K562 (cell line): ENCODE results near the gene SLMAP. TPM values are rescaled to one million over a fixed set of nuclear protein-coding genes. Genes with fewer than 3 reads are reported as not detected.

Experiments used
- ATAC-seq: fragments of 200-7000 bp; cut with Tn5 transposase; 3 replicates; pipeline ENCODE4 v1.9.1; 2020; ENCODE audit warnings: moderate library complexity
- BruUV-seq: library from RNA; stranded (reverse); fragments of 400-500 nt; replicated peaks from 2 replicates; lab custom pipeline; 2021; lab: Mats Ljungman, UMichigan
- CTCF ChIA-PET: fragments of 300-600 bp; formaldehyde crosslinking; extraction: SDS; loops from one replicate; lab custom pipeline; 2021; ENCODE audit warnings: low intra/inter-chr PET ratio; lab: Yijun Ruan, JAX
- POLR2A ChIA-PET: fragments of 300-600, 350-650 bp; sonication (Branson Sonifier 250); formaldehyde crosslinking; extraction: SDS; loops from one replicate; lab custom pipeline; 2021; ENCODE audit warnings: antibody characterized with exemption, inconsistent platforms; lab: Yijun Ruan, JAX
- DNase-seq, 4 experiments: peaks; one replicate each; pipeline versions ENCODE4 v3.0.0 to v3.0.0-alpha.2; 2011 to 2018; ENCODE audit warnings: low spot score in 3 of 4, mixed read lengths in 3 of 4; ENCODE audit errors: extremely low read depth in 1 of 4
- FAIRE-seq: peaks from 2 replicates; lab custom pipeline; 2011; peaks lifted over from hg19 to GRCh38; lab: Jason Lieb, UNC
- H2AFZ ChIP-seq: 2 replicates; pipeline ENCODE4 v1.6.0; 2011; ENCODE audit warnings: low read depth, low read length, control low read depth, inconsistent platforms
- H3K27ac ChIP-seq: fragments of 200-600 bp; 3 replicates; pipeline ENCODE4 v1.8.0; 2011; ENCODE audit warnings: low read depth, mild to moderate bottlenecking, control low read depth, inconsistent platforms, low read length, moderate library complexity, mixed read lengths; ENCODE audit errors: extremely low read depth
- H3K27me3 ChIP-seq, 2 experiments: fragments of 300-600 bp in 1 of 2; 2 replicates in 1 of 2; 3 replicates in 1 of 2; pipeline versions ENCODE4 v1.6.0 to v1.8.0; 2011; ENCODE audit warnings: inconsistent platforms in 2 of 2, low read length in 2 of 2, mild to moderate bottlenecking in 1 of 2, mixed read lengths in 1 of 2, moderate library complexity in 1 of 2; ENCODE audit not compliant: control insufficient read depth in 2 of 2, insufficient read depth in 2 of 2
- H3K36me3 ChIP-seq: fragments of 300-600 bp; 3 replicates; pipeline ENCODE4 v1.8.0; 2011; ENCODE audit warnings: mild to moderate bottlenecking, low read length, inconsistent platforms; ENCODE audit not compliant: control insufficient read depth, insufficient read depth
- H3K4me1 ChIP-seq, 2 experiments: fragments of 200-600 bp in 1 of 2; replicated peaks in 1 of 2; 2 replicates in 1 of 2; 3 replicates in 1 of 2; pipeline versions ENCODE4 v1.5.1 to v1.8.0; 2011; ENCODE audit warnings: inconsistent platforms in 2 of 2, low read length in 2 of 2, mild to moderate bottlenecking in 1 of 2, mixed read lengths in 1 of 2, moderate library complexity in 1 of 2; ENCODE audit not compliant: control insufficient read depth in 2 of 2, insufficient read depth in 2 of 2
- H3K4me2 ChIP-seq: 2 replicates; pipeline ENCODE4 v1.6.1; 2011; ENCODE audit warnings: low read length, control low read depth, inconsistent platforms, mixed read lengths; ENCODE audit not compliant: insufficient read depth
- H3K4me3 ChIP-seq: fragments of 200-600 bp; sonication (generic), shearing (Covaris generic); 2 replicates; pipeline ENCODE4 v1.5.1; 2016; ENCODE audit warnings: control low read depth, inconsistent platforms
- H3K79me2 ChIP-seq: fragments of 200-600 bp; 3 replicates; pipeline ENCODE4 v1.8.0; 2011; ENCODE audit warnings: low read length, inconsistent platforms; ENCODE audit not compliant: control insufficient read depth, insufficient read depth
- H3K9ac ChIP-seq, 2 experiments: 2 replicates each; pipeline versions ENCODE4 v1.6.0 to v1.6.1; 2011; ENCODE audit warnings: low read depth in 2 of 2, low read length in 2 of 2, control low read depth in 1 of 2, inconsistent platforms in 1 of 2, mild to moderate bottlenecking in 1 of 2, mixed read lengths in 1 of 2; ENCODE audit not compliant: insufficient read depth in 1 of 2
- H3K9me1 ChIP-seq: one replicate; pipeline ENCODE4 v1.6.0; 2011; ENCODE audit warnings: inconsistent platforms, mild to moderate bottlenecking, low read length, moderate library complexity; ENCODE audit not compliant: control insufficient read depth, insufficient read depth
- H3K9me3 ChIP-seq: replicated peaks from 2 replicates; pipeline ENCODE4 v1.5.1; 2011; ENCODE audit warnings: low read depth, low read length, inconsistent platforms; ENCODE audit not compliant: control insufficient read depth, insufficient read depth
- H4K20me1 ChIP-seq: replicated peaks from 2 replicates; pipeline ENCODE4 v1.6.1; 2011; ENCODE audit warnings: low read length, inconsistent platforms, mixed read lengths; ENCODE audit not compliant: control insufficient read depth, insufficient read depth
- BDP1 ChIP-seq: IDR thresholded peaks from 3 replicates; pipeline ENCODE4 v1.6.1; 2011; ENCODE audit not compliant: insufficient read length, insufficient read depth
- FOS ChIP-seq: IDR thresholded peaks from 3 replicates; pipeline ENCODE4 v1.6.1; 2011; ENCODE audit not compliant: insufficient read length; ENCODE audit errors: extremely low read depth
- FOXJ2 ChIP-seq: fragments of 200-800 bp; sonication (Bioruptor generic); IDR thresholded peaks from 2 replicates; pipeline ENCODE4 v1.6.1; 2016; ENCODE audit warnings: missing genetic modification characterization, missing compliant biosample characterization
- GTF2F1 ChIP-seq: IDR thresholded peaks from 2 replicates; pipeline ENCODE4 v1.6.1; 2011; ENCODE audit warnings: low read depth, low read length, improper control_type of control experiment
- HDAC8 ChIP-seq: fragments of 450-650 bp; IDR thresholded peaks from 2 replicates; pipeline ENCODE4 v1.6.1; 2016; ENCODE audit warnings: mild to moderate bottlenecking, missing genetic modification characterization, moderate library complexity, missing compliant biosample characterization
- MECOM ChIP-seq: fragments of 250-450 bp; sonication (Bioruptor Pico); IDR thresholded peaks from 2 replicates; pipeline ENCODE4 v1.8.0; 2022; ENCODE audit warnings: inconsistent platforms
- MED1 ChIP-seq: sonication (generic); formaldehyde crosslinking; IDR thresholded peaks from 2 replicates; pipeline ENCODE4 v1.8.1; 2023; ENCODE audit warnings: missing genetic modification reagents, borderline replicate concordance
- MIER1 ChIP-seq: fragments of 450-650 bp; IDR thresholded peaks from 2 replicates; pipeline ENCODE4 v1.6.1; 2016; ENCODE audit warnings: antibody characterized with exemption, mild to moderate bottlenecking, low read depth
- MTA3 ChIP-seq: fragments of 450-650 bp; formaldehyde crosslinking; IDR thresholded peaks from 2 replicates; pipeline ENCODE4 v1.6.1; 2017; ENCODE audit warnings: mild to moderate bottlenecking, borderline replicate concordance
- NBN ChIP-seq: fragments of 450-650 bp; IDR thresholded peaks from 2 replicates; pipeline ENCODE4 v1.6.1; 2016; ENCODE audit warnings: low read depth, mild to moderate bottlenecking
- NFYB ChIP-seq: IDR thresholded peaks from 2 replicates; pipeline ENCODE4 v1.6.1; 2011; ENCODE audit warnings: mild to moderate bottlenecking, moderate library complexity; ENCODE audit not compliant: insufficient read length; ENCODE audit errors: extremely low read depth
- RBM15 ChIP-seq: fragments of 200-400 bp; formaldehyde crosslinking; IDR thresholded peaks from 2 replicates; pipeline ENCODE4 v1.6.1; 2018; ENCODE audit warnings: mild to moderate bottlenecking, low read length, moderate library complexity; ENCODE audit not compliant: insufficient read depth
- SETDB1 ChIP-seq: IDR thresholded peaks from one replicate; pipeline ENCODE4 v1.6.1; 2012; ENCODE audit warnings: low read length, control low read depth, inconsistent platforms
- SMARCB1 ChIP-seq: IDR thresholded peaks from 2 replicates; pipeline ENCODE4 v1.6.1; 2011; ENCODE audit warnings: improper control_type of control experiment, low read depth; ENCODE audit not compliant: insufficient read length
- SMARCC2 ChIP-seq: fragments of 450-650 bp; IDR thresholded peaks from 2 replicates; pipeline ENCODE4 v1.6.1; 2017; ENCODE audit warnings: antibody characterized with exemption, moderate library complexity, mild to moderate bottlenecking, low read depth
- TCF3 ChIP-seq: sonication (generic); formaldehyde crosslinking; IDR thresholded peaks from 2 replicates; pipeline ENCODE4 v1.4.0; 2020; ENCODE audit warnings: mild to moderate bottlenecking, missing genetic modification reagents
- XRCC3 ChIP-seq: fragments of 450-650 bp; IDR thresholded peaks from 2 replicates; pipeline ENCODE4 v1.6.1; 2017; ENCODE audit warnings: mild to moderate bottlenecking, moderate library complexity
- ZNF121 ChIP-seq: sonication (generic); formaldehyde crosslinking; conservative IDR thresholded peaks from 2 replicates; pipeline ENCODE4 v1.8.0; 2022; ENCODE audit warnings: missing genetic modification reagents
- ZNF124 ChIP-seq: sonication (generic); formaldehyde crosslinking; IDR thresholded peaks from 2 replicates; pipeline ENCODE4 v1.8.1; 2022; ENCODE audit warnings: missing genetic modification reagents
- ZNF23 ChIP-seq: fragments of 250-450 bp; sonication (Bioruptor Pico); IDR thresholded peaks from 2 replicates; pipeline ENCODE4 v1.4.0; 2020; ENCODE audit warnings: mild to moderate bottlenecking
- ZNF239 ChIP-seq: fragments of 250-450 bp; sonication (Bioruptor Pico); IDR thresholded peaks from 2 replicates; pipeline ENCODE4 v1.4.0; 2020; ENCODE audit warnings: mild to moderate bottlenecking
- ZNF316 ChIP-seq: fragments of 450-650 bp; IDR thresholded peaks from 2 replicates; pipeline ENCODE4 v1.6.1; 2016
- ZNF41 ChIP-seq: fragments of 250-450 bp; sonication (Bioruptor Pico); conservative IDR thresholded peaks from 2 replicates; pipeline ENCODE4 v1.4.0; 2020; ENCODE audit warnings: mild to moderate bottlenecking
- ZNF76 ChIP-seq: fragments of 250-450 bp; sonication (Bioruptor Pico); IDR thresholded peaks from 2 replicates; pipeline ENCODE4 v1.4.0; 2020; ENCODE audit warnings: mild to moderate bottlenecking, moderate library complexity, borderline replicate concordance
- WGBS: fragments of 100-300 bp; shearing (Covaris generic); methylation state at CpG from one replicate; pipeline ENCODE4 v1.1.6; 2016; ENCODE audit warnings: low coverage, mixed read lengths; ENCODE audit not compliant: insufficient coverage; ENCODE audit errors: missing lambda C conversion rate; 5-methylcytosine and 5-hydroxymethylcytosine counted together
- in situ Hi-C: fragments of 300-500 bp; cut with MboI; formaldehyde crosslinking; loops from 4 replicates; pipeline ENCODE4 v1.15.0; 2018; ENCODE audit warnings: inconsistent platforms, mixed read lengths
- intact Hi-C: fragments of 100-400 bp; cut with micrococcal nuclease; formaldehyde crosslinking; loops from 2 replicates; pipeline ENCODE4 v1.14.2; 2022
- polyA plus RNA-seq, 8 experiments: library from polyadenylated mRNA; depleted of rRNA in 4 of 8; stranded (reverse) in 5 of 8; unstranded in 3 of 8; fragments of >200 nt; fragmentation: Nextera tagmentation in 2 of 8; fragmentation: Illumina TruSeq in 1 of 8; extraction: Ambion mirVana in 2 of 8; extraction: Trizol in 1 of 8; gene quantifications; 2 replicates each; pipeline versions ENCODE4 v1.2.1 to v1.2.3, GENCODE V29; 2011 to 2014; ENCODE audit warnings: inconsistent platforms in 1 of 8, missing spikeins in 1 of 8
- total RNA-seq, 7 experiments: library from RNA; depleted of rRNA in 6 of 7; stranded (reverse); fragments of >200 nt in 6 of 7; fragmentation: Illumina TruSeq in 2 of 7; extraction: Trizol in 2 of 7; gene quantifications; 2 replicates each; pipeline versions ENCODE4 v1.2.1 to v1.2.3, GENCODE V29; 2011 to 2021; ENCODE audit warnings: low replicate concordance in 1 of 7

Gene SLMAP
- total and polyA plus RNA-seq, 9 of the 15 experiments (the other 6 are each of a cell fraction or from before 2014, with no cell fraction given), result 12.1 to 50.7 (median 28.3) TPM

DNA sequence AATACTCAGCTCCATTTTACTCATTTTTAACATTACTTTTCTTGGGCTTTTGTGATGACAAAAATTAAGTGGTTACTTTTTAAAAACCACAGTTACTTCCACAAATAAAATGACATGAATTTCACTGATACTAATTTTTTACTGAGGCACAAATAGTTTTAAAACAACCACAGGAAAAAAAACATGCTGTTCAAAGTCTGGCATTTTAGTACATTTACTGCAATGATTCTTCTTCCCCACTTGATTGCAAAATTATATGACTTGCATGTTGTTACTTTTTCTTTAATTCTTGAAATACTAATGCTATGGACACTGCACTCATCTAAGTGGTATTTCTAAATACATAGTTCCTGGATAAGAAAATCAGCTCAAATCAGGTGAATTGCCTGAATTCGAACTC lies 24.8 kb upstream of the SLMAP start:
- no peaks in the 10 kb centered on the region for H3K4me1 ChIP-seq
- no peak overlapping the region for H3K4me3 ChIP-seq
- H3K36me3 ChIP-seq, result no peaks in the 10 kb centered on the region
- no peak overlapping the region for H3K4me2 ChIP-seq
- CTCF ChIA-PET, result interaction anchor here (0.6 kb wide), 1 partner anchor 374 kb away, joined by 3 read pairs; no protein-coding TSS in a partner anchor
- H3K27ac ChIP-seq, result no peak overlapping the region
- H3K79me2 ChIP-seq, result no peaks in the 10 kb centered on the region
- 28% methylated on average over 1 of the region's 1 CpG for WGBS
- TF ChIP-seq SMARCC2 (no peak), BDP1 (no peak), ZNF121 (CRISPR knock-in tag) (no peak), HDAC8 (tag) (no peak), NFYB (no peak), ZNF124 (no peak), FOS (no peak), SMARCB1 (no peak), ZNF316 (no peak)
- no TSS peak for BruUV-seq
- in situ Hi-C loops, result no loop called here
- H3K9me3 ChIP-seq, result no peaks in the 10 kb centered on the region
- no peak for DNase-seq
- H4K20me1 ChIP-seq, result no peaks in the 10 kb centered on the region
- POLR2A ChIA-PET, result no interaction called here
- H3K9me1 ChIP-seq, result no peaks in the 10 kb centered on the region
- no peak for FAIRE-seq
- no peak for ATAC-seq
- H3K27me3 ChIP-seq, result no peaks in the 10 kb centered on the region
- intact Hi-C loops, result no loop called here
- no peak overlapping the region for H2AFZ ChIP-seq
- no peak overlapping the region for H3K9ac ChIP-seq

DNA sequence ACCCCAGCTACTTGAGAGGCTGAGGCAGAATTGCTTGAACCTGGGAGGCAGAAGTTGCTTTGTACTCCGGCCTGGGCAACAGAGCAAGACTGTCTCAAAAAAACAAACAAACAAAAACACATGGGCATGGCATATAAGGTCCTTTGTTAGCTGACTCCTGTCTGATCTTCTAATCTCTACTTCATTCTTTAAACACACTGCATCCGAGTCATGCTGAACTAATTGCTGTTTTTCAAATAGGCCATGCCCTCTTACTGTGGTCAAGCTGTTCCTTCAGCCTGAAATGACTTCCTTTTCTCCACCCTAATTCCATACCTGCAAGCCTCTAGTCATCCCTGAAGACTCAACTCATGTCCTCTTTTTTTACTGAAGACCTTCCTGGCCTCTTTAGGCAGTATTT lies 22.3 kb upstream of the SLMAP start:
- no peaks in the 10 kb centered on the region for H3K9me3 ChIP-seq
- no peaks in the 10 kb centered on the region for H3K9me1 ChIP-seq
- no peak overlapping the region for H3K4me3 ChIP-seq
- CTCF ChIA-PET, result no interaction called here
- no peaks in the 10 kb centered on the region for H3K4me1 ChIP-seq
- in situ Hi-C loops (no loop called here), intact Hi-C loops (no loop called here)
- H3K79me2 ChIP-seq, result no peaks in the 10 kb centered on the region
- H3K9ac ChIP-seq, result no peak overlapping the region
- H3K27me3 ChIP-seq, result no peaks in the 10 kb centered on the region
- no peak overlapping the region for H3K4me2 ChIP-seq
- H2AFZ ChIP-seq, result no peak overlapping the region
- FAIRE-seq (no peak), ATAC-seq (no peak), DNase-seq (no peak)
- POLR2A ChIA-PET, result no interaction called here
- no peak overlapping the region for H3K27ac ChIP-seq
- no peaks in the 10 kb centered on the region for H4K20me1 ChIP-seq
- H3K36me3 ChIP-seq, result no peaks in the 10 kb centered on the region
- WGBS, result 53% methylated on average over 2 of the region's 2 CpGs
- BruUV-seq, result no TSS peak
- no peak for TF ChIP-seq MIER1
- TF ChIP-seq ZNF23 (CRISPR knock-in tag), result no peak
- TF ChIP-seq GTF2F1, result no peak
- no peak for TF ChIP-seq MTA3
- no peak for TF ChIP-seq SETDB1
- TF ChIP-seq MECOM, result no peak
- TF ChIP-seq ZNF76 (CRISPR knock-in tag), result no peak
- no peak for TF ChIP-seq ZNF239 (CRISPR knock-in tag)
- no peak for TF ChIP-seq XRCC3
- TF ChIP-seq TCF3 (CRISPR knock-in tag), result no peak
- TF ChIP-seq RBM15, result no peak
- TF ChIP-seq NBN, result no peak
- TF ChIP-seq FOXJ2, result no peak
- no peak for TF ChIP-seq MED1
- TF ChIP-seq ZNF41, result no peak
